ENCODE measurements around the gene IL17REL.
A peak's percentile ranks its signal among the peaks of the same experiment; 100 is the strongest.

Gene IL17REL

GRCh38 chr22:50002791-50003190, 9.8 kb downstream of the IL17REL start:
- no peak for DNase-seq (ENCODE audit: low spot score)

GRCh38 chr22:50001388-50002231, 11.0 kb downstream of the IL17REL start:
- DNase-seq (ENCODE audit: low spot score): peak; percentile 57

- DNase-seq (ENCODE audit: low spot score): no peak
Measured at GRCh38 chr22:50000587-50001387, 11.8 kb downstream of the IL17REL start.

- DNase-seq (ENCODE audit: low spot score): no peak
Measured at GRCh38 chr22:49999946-50000586, 12.5 kb downstream of the IL17REL start.

- DNase-seq (ENCODE audit: low spot score): peak; percentile 43
Measured at GRCh38 chr22:49999063-49999945, 13.3 kb downstream of the IL17REL start.

GRCh38 chr22:49998718-49999062, 13.9 kb downstream of the IL17REL start:
- DNase-seq (ENCODE audit: low spot score): no peak

DNA sequence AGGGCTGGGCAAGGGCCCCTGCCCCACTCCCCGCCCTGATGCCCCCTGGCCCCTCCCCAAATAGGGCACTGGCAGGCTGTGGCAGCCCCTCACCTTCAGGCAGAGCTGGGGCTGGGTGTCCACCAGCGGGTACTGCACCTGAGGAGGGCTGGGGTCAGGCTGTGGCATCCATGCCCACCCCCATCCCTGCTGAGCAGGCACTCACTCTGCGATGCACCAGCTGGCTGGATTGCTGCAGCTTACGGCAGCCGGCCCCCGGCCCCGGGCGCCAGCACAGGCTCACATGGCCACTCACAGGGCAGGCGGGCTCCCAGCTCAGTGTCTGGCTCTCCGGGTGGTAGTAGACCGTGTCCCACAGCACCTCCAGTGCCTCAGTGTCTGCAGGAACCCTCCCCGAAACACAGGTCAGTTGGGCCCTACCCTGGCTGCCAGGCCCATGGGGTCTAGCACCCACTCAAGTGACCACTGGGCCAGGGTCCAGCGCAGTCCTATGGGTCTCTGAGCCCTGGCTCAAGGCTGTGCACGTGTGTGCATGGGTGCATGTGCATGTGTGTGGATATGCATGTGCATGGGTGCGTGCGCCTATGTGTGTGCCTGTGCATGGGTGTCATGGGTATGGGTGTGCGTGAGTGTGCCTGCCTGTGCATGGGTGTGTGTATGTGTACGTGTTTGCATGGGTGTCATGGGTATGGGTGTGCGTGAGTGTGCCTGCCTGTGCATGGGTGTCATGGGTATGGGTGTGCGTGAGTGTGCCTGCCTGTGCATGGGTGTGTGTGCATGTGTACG, 14.4 kb downstream of the IL17REL start:
- no peak for DNase-seq (ENCODE audit: low spot score)

DNA sequence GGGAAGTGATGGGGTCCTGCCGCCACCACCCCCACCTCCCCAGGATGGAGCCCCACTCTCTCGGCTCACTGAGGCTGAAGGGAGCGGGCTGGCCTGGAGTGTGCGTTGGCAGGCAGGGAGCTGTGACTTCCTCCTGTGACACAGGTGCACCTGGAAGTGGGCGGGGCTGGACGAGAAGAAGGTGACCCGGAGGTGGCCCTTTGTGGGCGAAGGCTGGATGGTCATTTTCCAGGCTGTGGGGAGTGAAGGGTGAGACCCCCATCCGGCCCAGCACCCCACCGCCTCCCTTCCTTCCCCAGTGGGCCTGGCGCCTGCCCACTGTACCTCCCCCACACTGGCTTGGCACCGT, 15.3 kb downstream of the IL17REL start:
- no peak for DNase-seq (ENCODE audit: low spot score)

DNA sequence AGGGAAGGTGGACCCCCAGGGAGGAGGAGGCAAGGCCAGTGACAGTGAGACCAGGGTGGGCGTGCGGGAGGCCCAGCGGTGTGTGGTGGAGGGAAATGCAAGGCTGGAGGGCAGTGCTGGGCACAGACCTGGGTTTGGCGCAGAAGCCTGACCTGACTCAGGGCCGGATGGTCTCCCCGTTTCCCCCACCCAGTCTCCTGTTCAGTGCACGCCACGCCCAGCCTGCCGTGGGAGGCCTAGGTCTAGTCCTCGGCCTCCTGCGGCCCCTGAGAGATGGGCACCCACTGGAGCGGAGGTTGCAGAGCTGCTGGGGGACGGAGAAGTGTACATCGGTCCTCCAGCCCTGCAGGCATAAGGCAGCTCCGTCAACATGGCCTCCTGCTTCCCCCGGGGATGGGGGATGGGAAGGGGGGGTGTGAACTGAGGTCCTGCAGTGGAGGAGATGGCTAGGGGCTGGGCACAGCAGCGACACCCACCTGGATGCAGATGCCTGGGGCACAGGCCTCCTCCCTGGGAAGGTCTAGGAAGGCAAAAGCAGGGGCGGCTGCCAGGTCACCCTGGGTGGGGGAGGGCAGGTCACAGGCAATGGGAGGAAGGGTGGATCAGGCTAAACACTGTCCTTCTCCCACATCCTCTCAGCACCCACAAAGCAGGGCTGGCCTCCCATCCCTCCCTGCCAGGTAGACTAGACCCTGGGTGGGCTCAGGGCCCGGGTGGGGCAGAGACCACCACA, 15.9 kb downstream of the IL17REL start:
- no peak for DNase-seq (ENCODE audit: low spot score)

GRCh38 chr22:49996119-49996517, 16.4 kb downstream of the IL17REL start:
- DNase-seq (ENCODE audit: low spot score): no peak

DNA sequence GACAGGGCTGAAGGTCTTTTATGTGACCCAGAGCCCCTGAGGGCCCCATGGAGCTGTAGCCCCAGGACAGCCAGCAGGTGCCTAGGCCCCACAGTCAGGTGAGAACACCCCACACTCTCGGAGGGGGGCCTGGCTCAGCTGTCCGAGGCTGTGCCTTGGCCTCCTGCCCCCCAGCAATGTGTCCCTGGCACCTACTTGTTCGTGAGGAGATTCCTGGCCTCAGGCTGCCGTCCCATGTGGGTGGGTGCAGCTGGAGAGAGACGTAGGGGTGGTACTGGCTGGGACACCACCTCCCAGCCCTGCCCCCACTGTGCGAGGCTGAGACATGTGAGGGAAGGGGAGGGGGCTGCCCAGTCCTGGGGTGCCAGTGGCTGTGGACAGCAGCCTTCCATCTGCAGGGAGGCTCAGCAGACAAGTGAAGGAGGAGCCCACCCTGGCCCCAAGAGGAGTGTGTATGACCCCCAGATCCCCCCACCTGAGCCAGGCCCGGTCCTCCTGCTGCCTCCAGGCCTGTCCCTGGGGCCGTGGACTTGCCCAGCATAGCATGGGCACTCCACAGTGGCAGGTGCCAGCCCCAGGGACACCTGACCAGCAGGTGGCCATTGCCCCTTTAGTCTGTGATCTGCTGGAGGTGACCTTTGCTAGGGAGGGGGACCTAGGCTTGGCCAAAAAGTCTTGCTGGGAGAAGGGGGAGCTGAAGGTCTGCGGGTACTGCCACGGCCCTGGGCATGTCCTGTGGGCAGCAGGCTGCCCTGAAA, 17.0 kb downstream of the IL17REL start:
- DNase-seq (ENCODE audit: low spot score): no peak

DNA sequence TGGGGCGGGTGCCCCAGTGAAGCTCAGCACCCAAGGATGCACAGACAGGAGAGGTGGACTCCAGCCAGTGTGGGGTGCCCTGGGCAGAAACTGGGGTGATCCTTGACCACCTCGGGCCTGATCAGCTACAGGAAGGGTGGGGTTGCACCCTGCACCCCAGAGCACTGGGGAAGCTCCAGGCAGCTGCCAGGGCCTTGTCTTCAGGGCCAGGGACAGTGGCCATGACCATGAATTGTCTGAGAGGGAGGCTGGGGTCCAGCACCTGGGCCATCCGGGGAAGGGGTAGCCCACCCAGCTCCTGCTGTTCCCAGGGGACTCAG, 17.6 kb downstream of the IL17REL start:
- no peak for DNase-seq (ENCODE audit: low spot score)

DNA sequence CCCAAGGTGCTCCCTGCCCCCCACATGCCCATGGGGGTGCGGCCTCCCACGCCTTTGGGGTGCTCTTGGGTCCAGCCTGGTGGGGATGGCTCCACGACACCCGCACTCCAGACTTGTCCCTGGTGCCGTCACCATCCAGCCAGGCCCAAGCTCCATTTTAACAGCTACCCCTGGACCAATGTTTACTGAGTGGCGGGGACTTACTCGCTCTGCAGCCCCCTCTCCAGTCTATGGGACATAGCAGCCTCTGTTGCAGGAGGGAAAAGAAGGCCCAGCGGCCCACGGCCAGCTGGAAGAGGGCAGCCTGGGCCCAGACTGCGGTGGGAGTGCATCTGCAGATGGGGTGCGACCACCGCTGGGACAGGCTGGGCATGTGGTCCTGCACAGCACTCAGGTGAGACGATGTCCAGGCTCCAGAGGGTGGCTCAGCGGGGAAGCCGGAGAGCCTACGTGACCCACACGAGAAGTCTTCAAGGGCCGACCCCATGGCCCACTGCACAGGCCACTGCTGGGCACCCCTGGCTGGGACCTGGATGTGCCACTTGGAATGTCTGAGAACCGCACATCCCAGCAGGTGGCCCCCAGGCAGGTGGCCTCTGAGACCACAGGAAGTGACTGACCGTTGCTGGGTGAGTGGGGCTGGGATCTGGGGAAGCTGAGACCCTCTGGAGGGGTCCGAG, 18.1 kb downstream of the IL17REL start:
- no peak for DNase-seq (ENCODE audit: low spot score)

- no peak for DNase-seq (ENCODE audit: low spot score)
Measured at GRCh38 chr22:49993649-49994360, 18.8 kb downstream of the IL17REL start.

- peak; percentile 30 for DNase-seq (ENCODE audit: low spot score)
Measured at GRCh38 chr22:49992921-49993648, 19.5 kb downstream of the IL17REL start.

DNA sequence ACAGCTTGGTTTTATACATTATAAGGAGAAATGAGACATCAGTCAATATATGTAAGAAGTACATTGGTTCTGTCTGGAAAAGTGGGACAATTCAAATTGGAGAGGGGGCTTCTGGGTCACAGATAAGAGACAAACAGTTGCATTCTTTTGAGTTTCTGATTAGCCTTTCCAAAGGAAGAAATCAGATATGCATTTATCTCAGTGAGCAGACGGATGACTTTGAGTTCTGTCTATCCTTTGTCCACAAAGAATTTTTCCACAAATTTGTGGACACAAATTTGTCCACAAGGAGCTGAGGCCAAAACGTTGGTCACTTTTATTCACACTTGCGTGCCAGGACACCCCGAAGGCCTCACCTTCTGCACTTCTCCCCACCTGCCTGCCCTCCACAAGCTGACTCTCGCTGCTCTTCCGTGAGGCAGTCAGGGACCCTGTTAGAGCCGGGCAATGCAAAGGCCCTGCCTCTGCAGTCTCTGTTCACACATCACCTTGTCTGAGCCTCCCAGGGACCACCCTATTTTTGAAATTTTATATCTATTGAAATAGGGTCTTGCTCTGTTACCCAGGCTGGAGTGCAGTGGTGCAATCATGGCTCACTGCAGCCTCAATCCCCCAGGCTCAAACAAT, 20.5 kb downstream of the IL17REL start:
- DNase-seq (ENCODE audit: low spot score): no peak

- DNase-seq (ENCODE audit: low spot score): no peak
Measured at GRCh38 chr22:49991167-49991566, 21.4 kb downstream of the IL17REL start.

Measured in hematopoietic multipotent progenitor cell treated with erythropoietin and hydrocortisone succinate and interleukin-3 and kit ligand, for 17 days (in vitro differentiated cells).